K562 (cell line): ENCODE data around the gene CPT1B.

Experiments used
- BMI1 ChIP-seq: fragments of 150-350 bp; IDR thresholded peaks from 2 replicates; pipeline ENCODE4 v1.6.1; 2014; ENCODE audit warnings: low read length
- POLR2A ChIP-seq: fragments of 450-650 bp; conservative IDR thresholded peaks from 2 replicates; pipeline ENCODE4 v1.6.1; 2016

DNA sequence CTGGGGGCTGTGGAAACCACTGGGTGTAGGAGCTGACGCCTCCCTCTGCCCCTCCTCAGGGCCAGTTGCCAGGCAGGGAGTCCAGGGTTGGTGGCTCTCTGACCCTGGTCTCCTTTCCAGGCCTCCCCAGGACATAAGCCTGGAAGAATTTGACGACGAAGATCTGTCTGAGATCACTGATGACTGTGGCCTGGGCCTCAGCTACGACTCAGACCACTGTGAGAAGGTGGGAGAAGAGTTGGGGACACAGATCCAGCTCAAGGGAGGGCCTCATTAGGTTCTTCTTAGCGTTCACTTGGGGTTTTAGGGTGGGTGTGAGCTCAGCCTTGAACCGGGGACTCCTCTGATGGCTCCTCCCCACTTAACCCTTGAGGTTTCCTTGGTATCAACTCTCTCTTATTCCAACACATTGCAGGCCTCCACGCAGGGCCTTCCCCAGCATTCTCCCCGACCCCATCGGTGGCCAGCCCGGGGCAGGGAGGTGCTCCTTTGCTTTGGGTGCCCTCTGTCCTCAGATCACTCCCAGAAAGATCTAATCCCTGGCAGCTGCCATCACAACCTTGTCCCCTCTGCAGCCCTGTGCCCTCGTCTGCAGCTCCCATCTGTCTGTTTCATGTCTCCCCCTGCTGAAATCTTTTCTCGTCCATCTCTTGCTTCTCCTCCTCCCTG lies 23.6 kb upstream of the CPT1B start:
- TF ChIP-seq BMI1, result no peak
- TF ChIP-seq POLR2A, result no peak
